ENCODE results near the gene PHC1. TPM values are rescaled to one million over a fixed set of nuclear protein-coding genes. Genes with fewer than 3 reads are reported as not detected.

Gene PHC1
- 14.3 and 20.7 TPM in 2 replicates for total RNA-seq

GRCh38 chr12:8914033-8914715 lies at the start of gene PHC1:
PHC1 (plus strand) TSS chr12:8914509; CDS start chr12:8917678, 3,169 bp downstream.

DNA sequence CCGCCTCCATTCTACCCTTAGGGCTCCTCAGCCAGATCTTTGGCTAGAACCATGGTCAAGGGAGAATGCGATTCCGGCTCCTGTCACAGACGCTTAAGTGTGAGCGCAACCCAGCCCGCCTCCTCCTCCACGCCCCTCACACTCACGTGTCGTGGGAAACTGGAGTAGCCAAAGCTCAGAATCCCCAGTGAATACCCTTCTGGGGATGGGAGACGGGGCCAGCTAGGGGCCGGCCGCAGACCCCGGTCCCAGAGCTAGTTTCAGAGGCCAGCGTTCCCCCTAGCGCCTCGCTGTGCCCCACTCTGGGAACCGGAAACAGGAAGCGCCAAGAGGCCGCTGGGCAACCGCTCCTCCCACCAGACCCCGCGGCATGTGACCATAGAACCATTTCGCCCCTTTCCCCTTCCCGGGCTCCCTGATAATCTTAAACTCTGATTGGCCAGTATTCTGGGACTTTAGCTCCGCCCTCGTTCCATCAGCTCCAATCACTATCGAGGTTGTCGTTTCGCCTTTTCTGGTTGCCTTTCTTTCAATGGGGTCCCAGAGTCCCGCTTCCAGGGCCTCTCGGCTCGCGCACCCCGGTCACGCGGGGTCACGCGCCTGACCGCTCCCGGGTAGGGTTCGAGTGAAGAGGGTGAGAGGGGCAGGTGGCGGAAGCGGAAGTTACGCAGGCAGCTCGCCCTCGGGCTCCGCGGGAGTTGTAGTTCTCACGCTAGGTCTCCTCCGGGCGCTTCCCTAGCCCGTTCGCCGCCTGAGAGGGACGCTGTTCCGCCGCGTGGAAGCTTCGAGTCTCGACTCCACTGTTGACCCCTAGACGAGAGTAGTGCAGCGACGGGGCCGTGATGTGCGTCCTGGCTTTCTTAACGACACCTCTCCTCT lies 35.3 kb downstream of the PHC1 start, which contains the start of gene M6PR:
TSS of gene M6PR (minus strand) at position 304 of the 879 bp plus-strand sequence. CDS start 3,241 bp downstream, outside the sequence.

GRCh38 chr12:8989413-8989812 lies 75.1 kb downstream of the PHC1 start, which contains the start of gene KLRG1:
KLRG1 (plus strand) TSS chr12:8989546; CDS start chr12:8989636, 90 bp downstream.

Other genes starting within 250 kb of the PHC1 start
- gene RIMKLB, start 216.5 kb upstream of the PHC1 start, total RNA-seq: 22.5 and 33.0 TPM in 2 replicates
- gene A2ML1, start 91.9 kb upstream of the PHC1 start, total RNA-seq: not detected in 2 replicates
- gene M6PR, start 35.1 kb downstream of the PHC1 start, total RNA-seq: 148 and 239 TPM in 2 replicates
- 0.33 and 1.0 TPM in 2 replicates for gene KLRG1, start 75.0 kb downstream of the PHC1 start, total RNA-seq
- gene A2M, start 201.4 kb downstream of the PHC1 start, total RNA-seq: 42.7 and 66.0 TPM in 2 replicates

All from smooth muscle cell of trachea (primary cell).